T-helper 1 cell (primary cell): ENCODE data around the gene PICALM.
"Not testable (repeated sequence)": the region's sequence is repeated elsewhere in the genome, so short reads cannot be mapped to it uniquely, and the experiment has no call there.

Source experiments
- DNase-seq, 5 donors: peaks; one replicate each; pipeline ENCODE4 v3.0.0-alpha.2; 2012 to 2020

PICALM gene

DNA sequence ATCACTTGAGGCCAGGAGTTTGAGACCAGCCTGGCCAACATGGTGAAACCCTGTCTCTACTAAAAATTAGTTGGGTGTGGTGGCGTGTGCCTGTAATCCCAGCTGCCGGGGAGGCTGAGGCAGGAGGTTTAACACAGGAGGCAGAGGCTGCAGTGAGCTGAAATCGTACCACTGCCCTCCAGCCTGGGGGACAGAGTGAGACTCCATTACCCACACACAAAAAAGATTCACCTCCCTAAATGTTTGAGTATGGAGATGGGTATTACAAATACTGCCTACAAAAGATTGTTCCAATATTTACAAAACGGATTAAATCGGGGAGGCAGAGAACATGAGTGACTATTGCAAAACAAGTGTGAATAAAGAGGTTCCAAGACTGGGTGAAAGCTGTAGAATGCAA is 98.3 kb downstream of the PICALM start:
- DNase-seq, result no peak

DNA sequence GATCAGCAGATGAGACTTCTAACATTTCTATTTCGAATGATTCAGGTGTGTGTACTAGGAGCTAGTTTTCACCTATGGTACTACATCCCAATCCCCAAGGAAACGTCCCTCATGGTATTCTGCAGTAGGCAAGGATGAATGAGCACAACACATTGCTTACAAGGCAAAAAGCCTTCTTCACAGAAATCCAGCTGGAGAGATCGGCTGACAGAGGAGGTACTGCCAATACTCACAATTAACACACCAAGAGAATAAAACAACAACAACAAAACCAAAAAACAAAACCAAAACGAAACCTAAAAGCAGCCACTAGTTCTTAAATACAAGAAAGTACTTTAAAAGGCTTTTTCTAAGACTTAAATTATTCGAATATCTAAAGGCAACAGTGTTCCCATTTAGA is 101.4 kb downstream of the PICALM start:
- no peak for DNase-seq

DNA sequence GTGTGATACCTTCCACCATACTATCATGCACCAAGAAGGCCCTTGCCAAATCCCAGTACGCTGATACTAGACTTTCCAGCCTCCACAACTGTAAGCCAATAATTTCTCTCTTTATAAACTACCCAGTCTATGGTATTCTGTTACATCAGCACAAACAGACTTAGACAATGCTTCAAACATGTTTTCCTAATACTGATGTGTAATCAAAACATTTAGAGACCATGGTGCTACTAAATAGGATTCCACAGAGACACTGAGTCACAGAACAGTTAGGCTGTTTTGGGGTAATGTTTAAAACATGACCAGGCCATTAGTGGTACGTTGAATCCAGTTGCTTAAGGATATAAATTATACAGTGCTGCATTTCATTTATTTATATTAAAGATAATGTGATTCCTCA is 103.7 kb downstream of the PICALM start:
- DNase-seq, result no peak

DNA sequence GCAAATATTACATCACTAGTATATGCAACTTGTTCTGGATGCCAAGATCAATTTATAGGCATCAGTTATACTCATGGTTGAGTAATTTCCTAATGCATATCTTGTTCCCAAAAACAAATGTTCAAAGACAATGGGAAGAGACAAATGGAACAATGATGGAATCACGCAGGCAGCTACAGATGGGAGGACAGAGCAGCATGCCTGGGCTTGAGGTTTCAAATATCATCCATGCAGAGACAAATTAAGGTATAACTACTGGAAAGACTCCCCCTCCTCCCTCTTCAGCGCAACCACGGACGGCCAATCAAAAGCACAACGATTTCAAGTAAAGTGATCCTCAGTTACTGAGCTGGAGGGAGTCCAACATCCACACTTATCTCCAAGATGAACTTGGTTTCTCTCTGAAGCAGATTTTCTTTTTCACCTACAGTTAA is 106.9 kb downstream of the PICALM start:
- DNase-seq, result no peak

DNA sequence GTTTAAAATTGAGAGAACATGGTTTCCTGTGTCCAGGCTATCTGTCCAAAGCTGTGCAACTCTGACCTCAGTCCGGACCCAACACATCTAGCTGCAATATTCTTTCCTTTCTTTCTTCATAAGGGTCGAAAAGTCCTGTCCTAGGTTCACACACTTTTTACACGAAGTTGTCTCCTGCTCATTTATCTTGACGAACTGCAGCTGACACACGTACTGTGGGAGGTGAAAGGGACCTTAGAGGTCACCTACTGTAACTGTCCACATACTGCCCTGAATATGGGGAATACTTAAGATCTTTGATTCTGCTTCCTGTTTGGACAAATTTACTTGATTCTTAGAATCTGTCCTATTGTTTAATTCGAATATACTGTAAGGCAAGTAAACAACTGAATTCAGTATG is 107.8 kb downstream of the PICALM start:
- DNase-seq, result no peak

DNA sequence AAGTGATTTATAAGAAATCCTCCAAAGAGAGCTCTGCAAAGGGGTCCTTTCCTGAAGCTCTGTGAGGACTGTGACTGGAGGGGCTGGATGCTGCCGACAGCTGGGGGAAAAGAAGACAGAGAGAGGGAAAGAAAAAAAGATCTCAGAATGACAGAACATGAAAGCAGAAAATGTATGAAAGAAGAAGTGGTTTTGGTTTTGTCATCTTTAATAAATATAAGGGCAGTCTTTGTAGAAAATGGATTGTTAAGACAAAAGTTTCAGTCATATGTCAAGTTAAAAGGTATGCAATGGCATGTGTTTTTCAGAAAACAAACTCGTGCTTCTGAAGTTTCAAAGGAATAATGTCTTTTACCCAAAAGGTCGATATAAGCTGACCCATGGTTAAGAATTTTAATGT is 108.2 kb downstream of the PICALM start:
- DNase-seq, result no peak

DNA sequence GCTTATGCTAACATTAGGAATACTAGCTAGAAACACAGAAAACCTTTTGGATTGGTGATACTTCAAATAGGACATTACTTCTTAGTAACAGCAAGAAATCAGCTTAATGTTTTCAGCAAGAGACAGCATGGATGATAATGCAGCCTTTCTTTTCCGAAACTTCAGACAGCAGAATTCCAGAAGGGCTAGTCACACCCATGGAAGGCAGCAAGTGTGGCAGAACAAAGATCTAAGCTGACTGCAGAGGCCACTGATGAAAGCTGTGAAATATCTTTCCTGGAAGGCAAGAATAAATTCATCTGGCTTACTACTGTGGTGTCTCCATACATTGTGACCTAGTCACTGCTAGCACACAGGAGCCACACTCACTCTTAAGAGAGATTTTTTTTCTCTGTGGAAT is 113.4 kb downstream of the PICALM start:
- DNase-seq, result no peak

DNA sequence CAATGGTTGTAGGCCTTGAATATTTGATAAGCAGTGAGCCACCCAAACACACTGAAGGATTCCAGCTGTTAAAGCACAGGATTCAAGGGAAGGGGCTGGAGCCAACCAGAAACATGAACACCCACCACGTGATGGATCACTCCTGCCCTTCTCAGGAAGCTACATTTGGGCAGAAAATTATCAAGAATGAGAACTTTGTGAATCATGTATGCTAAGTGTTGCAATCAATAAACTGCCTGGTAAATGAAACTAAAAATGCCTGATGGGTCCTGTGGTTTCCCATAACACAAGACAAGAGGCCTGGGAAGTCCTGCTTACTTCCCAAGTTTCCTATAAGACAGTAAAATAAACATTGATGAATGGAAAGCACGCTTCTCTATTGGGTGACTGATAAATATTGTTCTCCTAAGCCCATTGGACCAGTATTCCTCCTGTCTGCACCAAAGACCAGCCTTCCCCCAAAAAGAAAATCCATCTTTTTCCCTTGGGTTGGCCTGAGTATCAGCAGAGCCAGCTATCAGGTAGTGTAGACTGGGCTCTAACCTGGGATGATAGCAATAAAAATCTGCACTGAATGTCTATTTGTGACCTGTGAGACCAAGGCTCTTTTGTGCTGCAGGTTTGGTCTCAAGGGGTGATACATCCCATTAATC is 115.3 kb downstream of the PICALM start:
- no peak for DNase-seq

DNA sequence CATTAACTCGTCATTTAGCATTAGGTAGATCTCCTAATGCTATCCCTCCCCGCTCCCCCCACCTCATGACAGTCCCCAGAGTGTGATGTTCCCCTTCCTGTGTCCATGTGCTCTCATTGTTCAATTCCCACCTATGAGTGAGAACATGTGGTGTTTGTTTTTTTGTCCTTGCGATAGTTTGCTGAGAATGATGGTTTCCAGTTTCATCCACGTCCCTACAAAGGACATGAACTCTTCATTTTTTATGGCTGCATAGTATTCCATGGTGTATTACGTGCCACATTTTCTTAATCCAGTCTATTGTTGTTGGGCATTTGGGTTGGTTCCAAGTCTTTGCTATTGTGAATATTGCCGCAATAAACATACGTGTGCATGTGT is 116.8 kb downstream of the PICALM start:
- not testable (repeated sequence) for DNase-seq

DNA sequence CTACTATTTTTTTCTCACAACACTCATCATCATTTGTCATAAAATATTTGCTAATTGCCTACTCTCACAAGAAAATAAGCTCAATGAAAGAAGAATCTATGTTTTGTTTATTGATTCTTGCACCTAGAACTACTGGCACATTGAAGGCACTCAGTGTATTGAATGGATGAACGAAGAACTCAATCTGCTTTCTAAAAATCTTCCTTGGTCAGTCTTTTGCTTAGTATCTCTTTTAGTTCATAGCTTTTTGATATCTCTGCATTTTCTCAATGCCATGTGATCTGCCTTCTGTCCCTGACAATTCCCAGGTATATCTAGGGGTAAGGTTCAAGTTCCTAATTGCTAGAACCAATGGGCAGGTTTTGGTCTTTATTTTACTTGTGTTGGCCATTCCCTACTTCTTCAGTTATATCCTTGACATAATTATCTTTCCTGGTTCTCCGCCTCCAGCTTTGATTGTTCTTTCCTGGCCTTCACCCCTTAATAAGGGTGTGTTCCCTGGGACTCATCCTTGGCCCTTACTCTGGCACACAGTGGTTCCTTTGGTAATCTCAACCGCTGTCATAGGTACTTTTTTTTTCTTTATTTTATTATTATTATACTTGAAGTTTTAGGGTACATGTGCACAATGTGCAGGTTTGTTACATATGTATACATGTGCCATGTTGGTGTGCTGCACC is 117.3 kb downstream of the PICALM start:
- no peak for DNase-seq

DNA sequence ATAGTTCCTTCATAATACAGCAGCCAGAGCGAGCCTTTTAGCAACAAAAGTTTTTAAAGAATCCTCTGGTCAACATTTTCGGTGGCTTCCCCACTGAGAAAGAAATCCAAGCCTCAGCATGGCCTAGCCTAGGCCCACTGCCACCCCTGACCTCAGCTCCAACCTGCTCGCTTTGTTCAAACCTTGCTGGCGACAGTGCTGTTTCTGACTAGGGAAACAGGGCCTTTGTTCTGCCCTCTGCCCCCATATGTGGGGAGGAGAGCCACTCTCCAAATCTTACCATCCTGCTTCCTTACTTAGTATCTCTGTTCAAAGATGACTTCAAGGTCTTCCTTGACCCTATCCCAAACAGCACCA is 117.9 kb downstream of the PICALM start:
- no peak for DNase-seq

DNA sequence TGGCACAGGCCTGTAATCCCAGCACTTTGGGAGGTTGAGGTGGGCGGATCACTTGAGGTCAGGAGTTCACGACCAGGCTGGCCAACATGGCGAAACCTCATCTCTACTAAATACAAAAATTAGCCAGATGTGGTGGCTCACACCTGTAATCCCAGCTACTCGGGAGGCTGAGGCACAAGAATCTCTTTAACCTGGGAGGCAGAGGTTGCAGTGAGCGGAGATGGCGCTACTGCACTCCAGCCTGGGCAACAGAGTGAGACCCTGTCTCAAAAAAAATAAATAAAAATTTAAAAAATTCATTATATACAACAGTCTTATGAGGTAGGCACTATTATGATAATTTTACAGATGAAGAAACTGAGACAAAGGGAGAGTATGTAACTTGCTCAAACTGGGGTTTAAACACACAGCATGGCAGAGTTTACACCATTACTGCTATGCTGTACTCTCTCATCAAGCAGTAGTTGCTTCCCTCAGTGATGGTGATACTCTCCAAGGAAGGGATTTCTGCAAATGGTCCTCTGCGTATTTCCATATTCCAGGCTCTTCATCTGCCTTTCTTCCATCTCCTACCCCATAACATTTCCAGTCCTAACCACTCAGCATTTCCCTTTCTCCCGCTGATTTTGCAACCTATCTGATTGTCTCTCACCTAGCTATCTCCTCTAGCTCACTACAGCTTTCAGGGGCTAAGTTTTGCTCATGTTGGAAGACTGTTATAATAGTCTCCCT is 118.4 kb downstream of the PICALM start:
- no peak for DNase-seq

DNA sequence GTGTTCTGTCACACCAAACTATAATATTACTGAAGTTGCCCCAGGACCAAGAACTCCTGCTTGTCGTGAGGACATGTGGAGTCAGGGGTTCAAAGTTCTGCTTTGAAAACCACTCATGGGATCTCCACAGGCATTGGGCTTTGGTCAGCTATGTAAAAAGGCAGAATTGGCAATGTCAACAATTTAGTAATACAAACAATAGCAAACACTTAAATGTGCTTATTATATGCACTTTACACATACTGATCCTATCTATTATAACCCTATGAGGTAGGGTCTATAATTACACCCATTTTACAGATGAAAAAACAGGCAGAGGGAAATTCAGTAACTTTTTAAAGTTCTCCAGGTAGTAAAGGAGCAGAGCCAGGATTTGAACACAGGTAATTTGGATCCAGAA is 119.1 kb downstream of the PICALM start:
- no peak for DNase-seq

DNA sequence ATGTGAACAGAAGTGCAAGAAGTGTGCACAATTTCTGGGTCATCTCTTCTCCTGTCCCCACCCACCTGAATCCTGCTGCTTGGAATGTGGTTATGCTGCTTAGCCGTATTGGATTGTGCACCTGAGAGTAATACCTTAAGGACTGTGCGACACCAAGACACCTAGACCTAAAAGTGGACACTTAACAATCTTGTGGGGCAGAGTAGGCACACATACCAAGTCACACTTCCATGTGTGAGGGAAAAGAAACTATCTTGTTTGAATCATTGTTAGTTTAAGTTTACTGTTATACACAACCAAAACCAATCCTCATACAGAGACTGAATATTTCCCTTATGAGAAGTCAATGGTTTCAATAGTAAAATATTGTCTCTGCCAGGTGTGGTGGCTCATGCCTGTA is 120.0 kb downstream of the PICALM start:
- peak in 1 of 5 donors; percentile 35 for DNase-seq

DNA sequence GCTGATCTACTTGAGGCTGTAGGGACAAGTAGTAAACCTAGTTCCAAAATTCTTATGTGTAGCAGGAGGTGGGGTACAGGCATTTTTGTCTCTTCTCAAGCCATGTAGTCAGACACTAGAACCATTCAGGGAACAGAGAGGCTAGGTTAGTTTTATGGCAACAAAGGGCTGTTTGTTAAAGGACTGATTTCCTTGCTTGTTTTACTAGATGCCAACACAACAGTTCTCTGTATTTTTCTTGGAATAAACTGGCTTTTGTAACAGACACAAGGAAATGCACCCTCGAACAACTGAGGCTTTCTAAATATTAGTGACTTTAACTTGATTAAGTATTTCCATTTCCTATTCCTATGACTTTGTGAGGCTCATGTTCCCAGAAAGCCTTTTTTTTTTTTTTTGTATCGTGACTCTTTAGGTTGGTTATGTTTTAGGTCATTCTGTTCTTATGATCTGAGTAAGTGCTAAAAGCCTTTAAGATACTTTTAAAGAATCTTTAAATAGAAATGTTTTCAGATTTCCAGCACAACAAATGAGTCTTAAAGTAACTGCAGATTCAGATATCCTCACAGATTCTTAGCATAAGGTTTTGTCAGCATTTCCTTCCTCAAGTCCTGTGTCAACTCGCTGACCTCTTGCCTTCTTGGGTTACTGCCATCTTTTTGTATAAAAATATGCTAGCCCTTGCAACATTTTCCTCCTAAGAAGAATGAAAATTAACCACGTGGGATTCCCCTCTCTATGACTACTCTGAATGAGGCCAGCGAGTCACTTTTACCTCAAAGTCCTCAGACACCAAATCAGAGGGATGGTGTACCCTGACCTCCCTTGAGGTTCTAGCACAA is 121.2 kb downstream of the PICALM start:
- peak in 1 of 5 donors; percentile 72 for DNase-seq

DNA sequence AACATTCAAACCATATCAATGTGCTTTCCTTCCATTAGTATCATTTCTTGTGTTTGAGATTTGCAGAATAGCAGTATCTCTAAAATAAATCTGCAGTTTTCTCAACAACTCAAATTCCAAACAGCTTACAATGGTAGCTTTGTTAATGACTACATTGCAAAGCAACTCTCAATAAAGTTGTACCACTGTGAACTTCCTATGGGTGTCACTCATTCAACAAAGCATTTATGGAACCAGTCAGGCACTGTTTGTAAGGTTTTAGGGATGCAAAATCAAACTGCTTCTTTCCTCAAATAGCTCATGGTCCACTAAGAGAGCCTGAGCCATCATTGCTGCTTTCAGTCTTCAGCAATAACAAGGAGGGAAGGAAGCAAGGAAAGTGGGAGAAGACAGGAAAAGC is 122.7 kb downstream of the PICALM start:
- no peak for DNase-seq

DNA sequence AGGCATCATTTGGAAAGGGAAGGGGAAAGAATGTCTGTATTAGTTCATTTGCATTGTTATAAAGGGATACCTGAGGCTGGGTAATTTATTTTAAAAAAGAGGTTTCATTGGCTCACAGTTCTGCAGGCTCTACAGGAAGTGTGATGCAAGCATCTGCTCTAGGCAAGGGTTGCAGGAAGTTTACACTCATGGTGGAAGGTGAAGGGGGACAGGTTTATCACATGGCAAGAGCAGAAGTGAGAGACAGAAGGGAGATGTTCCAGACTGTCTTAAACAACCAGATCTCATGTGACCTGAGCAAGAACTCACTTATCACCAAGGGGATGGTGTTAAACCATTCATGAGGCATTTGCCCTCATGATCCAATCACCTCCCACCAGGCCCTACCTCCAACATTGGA is 123.1 kb downstream of the PICALM start:
- DNase-seq, result peak in 1 of 5 donors; percentile 43

DNA sequence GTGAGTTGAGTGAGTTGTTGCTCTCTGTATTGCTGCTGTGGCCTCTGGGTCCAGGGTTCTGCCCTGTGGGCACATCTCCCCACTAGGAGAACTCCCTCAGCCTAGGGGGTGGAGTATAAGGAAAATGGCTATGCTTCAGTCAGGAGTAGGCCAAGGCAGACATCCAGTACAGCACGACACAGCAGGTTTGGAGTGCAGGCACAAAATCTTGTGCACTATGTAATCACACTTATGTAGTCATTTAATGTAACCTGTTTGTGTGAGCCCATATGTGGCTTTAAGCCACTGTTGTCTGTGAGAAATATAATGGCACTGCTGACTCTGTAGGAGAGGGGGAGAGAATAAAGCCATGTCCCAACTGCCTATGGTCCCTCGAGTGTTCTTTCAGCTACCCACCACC is 123.6 kb downstream of the PICALM start:
- DNase-seq, result no peak

DNA sequence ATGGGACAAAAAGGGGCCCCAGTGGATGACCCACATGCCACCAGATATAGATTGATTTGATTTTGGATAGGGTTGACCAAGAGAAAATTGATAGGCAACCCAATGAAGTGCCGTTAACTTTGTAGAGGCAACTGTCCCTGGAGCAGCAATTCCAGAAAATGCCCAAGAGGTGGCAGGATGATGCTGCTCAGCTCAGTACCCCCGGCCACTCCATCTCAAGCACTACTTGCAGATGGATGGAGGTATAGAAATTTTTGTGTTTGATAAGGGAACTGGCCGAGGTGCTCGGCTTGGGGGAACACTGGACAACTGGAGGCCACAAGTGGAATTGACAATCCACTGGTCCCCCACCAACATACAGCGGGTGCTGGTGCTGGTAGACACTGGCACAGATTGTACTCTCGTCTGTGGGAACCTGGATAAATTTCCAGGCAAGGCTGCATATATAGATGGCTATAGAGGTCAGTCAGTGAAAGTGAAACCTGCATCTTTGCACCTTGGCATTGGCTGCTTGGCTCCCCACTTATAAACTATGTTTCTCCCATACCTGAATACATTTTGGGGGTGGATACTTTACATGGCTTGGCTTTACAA is 127.4 kb downstream of the PICALM start:
- DNase-seq, result peak in 1 of 5 donors; percentile 57

DNA sequence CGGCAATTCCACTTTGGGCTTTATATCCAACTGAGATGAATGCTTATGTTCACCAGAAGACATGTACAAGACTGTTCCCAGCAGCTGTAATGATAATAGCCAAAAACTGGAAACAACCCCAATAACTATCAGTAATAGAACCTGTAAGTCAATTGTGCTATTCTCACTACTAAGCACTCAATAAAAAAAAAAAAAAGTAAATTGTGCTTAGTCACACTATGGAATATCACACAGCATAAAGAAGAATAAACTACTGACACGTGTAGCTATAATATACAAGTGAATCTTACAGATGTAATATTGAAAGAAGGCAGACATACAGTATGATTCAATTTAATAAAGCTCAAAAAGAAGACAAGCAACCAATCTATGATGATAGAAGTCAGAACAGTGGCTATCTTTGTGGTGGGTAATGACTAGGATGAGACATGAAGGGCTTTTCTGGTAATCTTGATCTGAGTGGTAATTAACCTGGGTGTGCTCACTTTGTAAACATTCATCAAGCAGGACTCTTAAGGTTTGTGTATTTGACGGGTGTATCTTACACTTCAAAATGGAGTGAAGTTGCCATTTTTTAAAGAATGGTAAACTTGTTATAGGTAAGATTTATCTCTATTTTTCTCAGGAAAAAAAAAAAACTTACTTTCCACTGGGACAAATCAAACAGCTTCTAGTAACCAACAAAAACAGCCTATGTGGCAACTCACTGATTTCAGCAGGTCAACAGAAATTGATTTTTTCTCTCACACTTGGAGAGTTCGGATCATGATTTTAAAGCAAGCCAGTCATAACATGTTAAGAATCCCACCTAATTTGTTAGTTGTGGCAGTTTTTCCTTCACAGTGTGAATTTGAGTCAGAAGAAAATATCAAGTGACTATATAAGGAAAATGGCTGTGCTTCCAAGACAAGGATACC is 129.5 kb downstream of the PICALM start:
- DNase-seq, result peak in 1 of 5 donors; percentile 45

DNA sequence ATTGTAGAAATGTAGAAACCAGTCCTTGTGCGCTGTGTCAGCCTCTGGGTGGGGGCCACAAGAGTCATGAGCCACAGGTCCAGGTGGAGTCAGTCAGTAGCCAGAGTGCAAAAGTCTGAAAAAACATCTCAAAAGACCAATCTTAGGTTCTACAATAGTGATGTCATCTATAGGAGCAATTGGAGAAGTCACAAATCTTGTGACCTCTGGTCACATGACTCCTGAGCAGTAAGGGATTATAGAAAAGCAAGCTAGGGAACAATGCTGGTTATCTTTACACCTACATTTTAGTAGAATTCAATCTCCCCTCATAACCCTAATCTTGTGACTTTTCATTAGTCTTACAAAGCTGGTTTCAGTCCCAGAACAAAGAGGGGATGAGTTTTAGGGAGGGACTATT is 131.0 kb downstream of the PICALM start:
- no peak for DNase-seq

DNA sequence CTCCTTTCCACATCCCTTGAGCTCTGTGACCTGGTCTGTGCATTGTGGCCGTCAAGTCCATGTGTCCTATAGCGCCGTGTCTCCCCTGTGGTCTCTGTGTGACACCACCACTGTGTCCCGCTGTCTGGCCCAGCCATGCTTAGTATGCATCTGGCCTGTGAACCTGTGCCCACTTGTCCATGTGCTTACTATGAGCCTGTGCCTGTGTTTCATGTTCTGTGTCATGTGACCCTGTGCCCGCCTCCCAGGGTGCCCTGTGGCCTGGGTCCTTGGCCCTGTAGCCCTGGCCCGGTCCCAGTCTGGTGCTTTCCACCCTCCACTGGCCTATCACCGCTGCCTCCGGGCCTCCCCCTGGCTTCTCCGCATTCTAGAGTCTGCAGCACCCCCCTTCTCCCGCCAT is 133.1 kb downstream of the PICALM start:
- DNase-seq, result no peak
